ENCODE data around the gene SLC24A1.

GRCh38 chr15:65655026-65655425, 33.3 kb downstream of the SLC24A1 start:
- TF ChIP-seq EZH2 (IDR thresholded peaks at IDR 0.05; ENCODE audit: insufficient read depth, poor library complexity, severe bottlenecking) (no peak), EZH2phosphoT487 (IDR thresholded peaks at IDR 0.05; ENCODE audit: insufficient read depth, low read depth) (no peak)

Measured in GM23248 (cell line).